ENCODE measurements around the gene LRIT3.

LRIT3 gene

DNA sequence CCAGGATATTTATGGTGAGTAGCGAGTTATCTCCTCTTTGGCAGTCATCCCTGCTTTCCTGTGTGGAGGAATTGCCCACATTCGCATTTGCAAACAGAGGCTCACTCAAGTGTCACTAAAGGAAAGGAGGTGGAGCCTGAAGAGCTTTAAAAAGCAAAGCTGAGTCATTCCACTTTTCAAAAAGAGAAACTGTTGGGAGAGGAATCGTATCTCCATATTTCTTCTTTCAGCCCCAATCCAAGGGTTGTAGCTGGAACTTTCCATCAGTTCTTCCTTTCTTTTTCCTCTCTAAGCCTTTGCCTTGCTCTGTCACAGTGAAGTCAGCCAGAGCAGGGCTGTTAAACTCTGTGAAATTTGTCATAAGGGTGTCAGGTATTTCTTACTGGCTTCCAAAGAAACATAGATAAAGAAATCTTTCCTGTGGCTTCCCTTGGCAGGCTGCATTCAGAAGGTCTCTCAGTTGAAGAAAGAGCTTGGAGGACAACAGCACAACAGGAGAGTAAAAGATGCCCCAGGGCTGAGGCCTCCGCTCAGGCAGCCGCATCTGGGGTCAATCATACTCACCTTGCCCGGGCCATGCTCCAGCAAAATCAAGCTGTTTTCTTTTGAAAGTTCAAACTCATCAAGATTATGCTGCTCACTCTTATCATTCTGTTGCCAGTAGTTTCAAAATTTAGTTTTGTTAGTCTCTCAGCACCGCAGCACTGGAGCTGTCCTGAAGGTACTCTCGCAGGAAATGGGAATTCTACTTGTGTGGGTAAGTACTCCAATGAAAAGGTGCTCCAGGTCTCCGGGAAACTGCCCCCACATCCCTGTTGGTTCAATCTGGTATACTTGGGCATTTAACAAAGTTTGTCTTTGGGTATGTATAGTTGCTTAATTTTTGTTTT, 65.0 kb downstream of the LRIT3 start, which contains the start of gene EGF:
Gene EGF, plus strand, starts transcription at position 178 of the 890 bp plus-strand sequence. Its CDS starts 453 bp downstream, at position 631.
- DNase-seq = no peak

GRCh38 chr4:109913596-109914241, 65.8 kb downstream of the LRIT3 start:
- no peak for DNase-seq

DNA sequence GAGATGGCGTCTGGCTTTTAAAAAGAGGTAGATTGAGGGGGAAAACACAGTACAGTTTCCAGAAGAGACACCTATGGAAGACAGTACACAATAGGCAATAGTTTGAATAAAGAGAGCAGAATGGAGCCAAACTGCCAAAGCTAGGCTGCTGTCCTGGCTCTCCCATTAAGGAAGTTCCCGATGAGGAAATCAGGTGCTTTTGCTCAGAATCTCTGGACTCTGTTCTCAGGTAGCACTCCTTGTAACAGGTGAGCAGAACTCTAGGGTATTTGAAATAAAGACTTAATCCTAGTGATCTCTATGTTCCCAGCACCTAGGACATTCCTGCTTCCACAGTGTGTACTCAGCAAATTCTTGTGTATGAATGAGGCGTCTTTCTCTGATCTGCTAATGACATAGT, 66.4 kb downstream of the LRIT3 start:
- DNase-seq = no peak

- no peak for DNase-seq
Observed at GRCh38 chr4:109915385-109916026, 67.6 kb downstream of the LRIT3 start.

DNA sequence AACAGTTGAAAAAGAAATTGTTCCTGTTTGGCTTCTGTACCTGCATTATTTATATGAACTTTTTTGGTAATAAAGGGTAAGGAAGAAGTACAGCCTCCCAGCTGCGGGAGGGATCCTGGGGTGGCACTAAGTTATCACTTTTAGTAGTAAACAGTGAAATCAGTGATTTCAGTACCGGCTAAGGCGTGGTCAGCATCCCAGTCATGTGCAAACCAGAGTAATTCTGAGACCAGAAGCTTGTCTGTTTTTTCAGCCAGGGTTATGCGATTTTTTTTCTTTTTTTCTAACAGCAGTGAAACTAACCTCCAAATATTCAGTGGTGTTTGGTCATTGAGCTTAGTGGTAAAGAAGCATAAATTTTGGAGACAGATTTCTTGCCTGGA, 68.1 kb downstream of the LRIT3 start:
- DNase-seq = no peak

GRCh38 chr4:109921384-109921808, 73.5 kb downstream of the LRIT3 start:
- DNase-seq = no peak

Measured in activated effector memory CD4-positive, alpha-beta T cell treated with anti-CD3 and anti-CD28 coated beads, Interleukin-2, amount 50 U/mL, for 16 hours (primary cell).